ENCODE results near the gene PRDM16. TPM values are rescaled to one million over a fixed set of nuclear protein-coding genes. Genes with fewer than 3 reads are reported as not detected.

PRDM16 gene
- total and polyA plus RNA-seq, 2 of the 13 experiments (the other 11 are each of a cell fraction or from before 2014, with no cell fraction given): 0.15 to 0.81 TPM

GRCh38 chr1:3251099-3251806 lies 182.2 kb downstream of the PRDM16 start (continued):
- TF ChIP-seq KIAA2018 (CRISPR knock-in tag; IDR thresholded peaks at IDR 0.05; ENCODE audit: borderline replicate concordance): no peak
- TF ChIP-seq ZNF646 (CRISPR knock-in tag; IDR thresholded peaks at IDR 0.05): no peak
- TF ChIP-seq HIC2 (CRISPR knock-in tag; IDR thresholded peaks at IDR 0.05; ENCODE audit: low read depth): peak; percentile 68; the same call in 1 of the 2 replicates
- no peak for TF ChIP-seq ZNF710 (CRISPR knock-in tag; IDR thresholded peaks at IDR 0.05; ENCODE audit: borderline replicate concordance)
- no peak for TF ChIP-seq POGK (CRISPR knock-in tag; conservative IDR thresholded peaks at IDR 0.05)
- no peak for TF ChIP-seq ZSCAN22 (CRISPR knock-in tag; IDR thresholded peaks at IDR 0.05)
